IPS-18a (cell line): Measurements from ENCODE around the gene ZNF564.
A peak's percentile ranks its signal among the peaks of the same experiment; 100 is the strongest.
"Not testable (repeated sequence)": the region's sequence is repeated elsewhere in the genome, so short reads cannot be mapped to it uniquely, and the experiment has no call there.

Experiments used
- H3K27ac ChIP-seq: one replicate; pipeline ENCODE4 v1.5.1; 2013; ENCODE audit warnings: low read length
- H3K27me3 ChIP-seq: one replicate; pipeline ENCODE4 v1.6.1; 2013; ENCODE audit warnings: mild to moderate bottlenecking, low read length; ENCODE audit not compliant: control insufficient read depth, insufficient read depth
- H3K36me3 ChIP-seq: one replicate; pipeline ENCODE4 v1.6.1; 2013; ENCODE audit warnings: low read depth, low read length; ENCODE audit not compliant: control insufficient read depth
- H3K4me1 ChIP-seq: one replicate; pipeline ENCODE4 v1.6.1; 2013; ENCODE audit warnings: low read depth, low read length; ENCODE audit not compliant: control insufficient read depth
- H3K4me3 ChIP-seq: one replicate; pipeline ENCODE4 v1.5.1; 2013; ENCODE audit warnings: low read length
- H3K9ac ChIP-seq: one replicate; pipeline ENCODE4 v1.6.1; 2013; ENCODE audit warnings: mild to moderate bottlenecking, low read length, moderate library complexity
- H3K9me3 ChIP-seq: one replicate; pipeline ENCODE4 v1.6.1; 2013; ENCODE audit warnings: low read depth, low read length; ENCODE audit not compliant: control insufficient read depth

ZNF564 gene

DNA sequence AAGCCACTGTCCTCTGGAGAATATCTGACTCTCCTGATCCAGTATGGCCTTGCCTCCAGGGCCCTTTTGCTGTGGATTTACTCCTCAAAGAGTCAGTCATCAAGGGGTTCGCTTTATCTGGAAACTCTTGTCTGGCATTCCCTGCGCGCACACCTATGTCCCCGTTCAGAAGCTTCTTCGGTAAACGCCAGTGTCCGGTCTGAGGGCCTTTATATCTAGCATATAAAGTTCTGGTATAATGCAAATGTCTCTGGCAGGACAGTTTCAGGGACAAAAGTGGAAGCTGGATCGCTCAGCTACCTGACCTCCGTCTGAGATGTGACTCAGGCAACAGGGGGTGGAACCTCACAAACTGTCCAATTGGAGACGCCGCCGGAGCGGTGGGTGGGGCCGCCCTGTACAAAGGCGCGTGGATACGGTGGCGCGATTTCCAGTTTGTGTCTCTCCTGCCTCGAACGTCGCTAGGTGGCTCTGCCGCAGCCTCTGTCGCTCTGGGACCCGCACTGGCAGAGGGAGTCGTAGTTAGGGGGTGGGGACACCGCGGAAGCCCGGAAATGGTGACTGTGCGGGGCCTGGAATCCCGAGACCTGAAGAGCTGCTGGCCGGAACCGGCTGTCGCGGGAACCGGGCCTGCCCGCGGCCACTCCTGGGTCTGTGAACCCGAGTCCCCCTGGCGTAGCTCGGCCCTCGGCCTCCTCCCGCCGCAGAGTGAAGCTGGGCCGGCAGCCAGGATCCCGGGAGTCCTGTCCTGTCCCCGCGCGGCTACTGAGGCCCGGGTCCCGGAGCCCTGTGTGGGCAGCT lies 56.1 kb downstream of the ZNF564 start:
- peak overlapping the region; percentile 72 for H3K4me3 ChIP-seq
- no peaks in the 10 kb centered on the region for H3K36me3 ChIP-seq
- H3K4me1 ChIP-seq: no peaks in the 10 kb centered on the region
- H3K9me3 ChIP-seq: no peaks in the 10 kb centered on the region
- H3K27ac ChIP-seq: peak overlapping the region; percentile 64
- peak overlapping the region; percentile 69 for H3K9ac ChIP-seq
- no peaks in the 10 kb centered on the region for H3K27me3 ChIP-seq

DNA sequence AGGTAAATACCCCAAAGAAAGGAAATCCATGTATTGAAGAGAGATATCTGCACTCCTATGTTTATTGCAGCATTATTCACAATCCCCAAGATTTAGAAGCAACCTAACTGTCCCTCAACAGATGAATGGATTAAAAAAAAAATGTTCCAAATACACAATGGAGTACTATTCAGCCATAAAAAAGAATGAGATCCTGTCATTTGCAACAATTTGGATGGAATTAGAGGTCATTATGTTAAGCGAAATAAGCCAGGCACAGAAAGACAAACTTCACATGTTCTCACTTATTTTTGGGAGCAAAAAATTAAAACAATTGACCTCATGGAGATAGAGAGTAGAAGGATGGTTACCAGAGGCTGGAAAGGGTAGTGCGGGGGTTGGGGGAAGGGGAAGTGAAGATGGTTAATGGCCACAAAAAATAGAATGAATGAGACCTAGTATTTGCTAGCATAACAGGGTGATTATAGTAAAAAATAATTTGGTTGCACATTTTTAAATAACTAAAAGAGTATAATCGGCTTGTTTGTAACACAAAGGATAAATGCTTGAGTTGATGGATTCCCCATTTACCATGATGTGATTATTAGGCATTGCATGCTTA lies 56.9 kb downstream of the ZNF564 start:
- H3K4me3 ChIP-seq: peak overlapping the region; percentile 72

GRCh38 chr19:12486265-12486783 lies 65.0 kb downstream of the ZNF564 start:
- H3K36me3 ChIP-seq, H3K9me3 ChIP-seq, H3K4me3 ChIP-seq, H3K27ac ChIP-seq, H3K9ac ChIP-seq, H3K4me1 ChIP-seq: not testable (repeated sequence)
- peaks cover 11% of the 10 kb centered on the region for H3K27me3 ChIP-seq

More for the DNA sequence above, 56.9 kb downstream of the ZNF564 start:
- Histone ChIP-seq H3K27me3 (no peaks in the 10 kb centered on the region), H3K36me3 (no peaks in the 10 kb centered on the region), H3K27ac (no peak overlapping the region), H3K9ac (no peak overlapping the region), H3K9me3 (no peaks in the 10 kb centered on the region), H3K4me1 (no peaks in the 10 kb centered on the region)

DNA sequence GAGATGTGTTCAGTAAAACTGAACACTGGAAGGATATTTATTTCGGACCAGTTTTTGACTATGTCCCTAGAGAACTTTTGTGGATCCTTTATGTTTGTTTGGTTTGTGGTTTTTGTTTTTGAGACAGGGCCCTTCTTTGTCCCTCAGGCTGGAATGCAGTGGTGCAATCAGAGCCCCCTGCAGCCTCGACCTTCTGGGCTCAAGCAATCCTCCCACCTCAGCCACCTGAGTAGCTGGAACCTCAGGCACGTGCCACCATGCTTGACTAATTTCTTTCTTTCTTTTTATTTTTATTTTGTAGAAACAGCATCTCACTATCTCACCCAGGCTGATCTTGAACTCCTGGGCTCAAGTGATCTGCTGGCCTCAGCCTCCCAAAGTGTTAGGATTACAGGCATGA lies 65.7 kb downstream of the ZNF564 start:
- H3K27ac ChIP-seq: no peak overlapping the region
- H3K9ac ChIP-seq: no peak overlapping the region
- no peaks in the 10 kb centered on the region for H3K9me3 ChIP-seq
- peaks cover 6% of the 10 kb centered on the region for H3K4me1 ChIP-seq
- H3K27me3 ChIP-seq: peaks cover 11% of the 10 kb centered on the region
- peak overlapping the region; percentile 72 for H3K4me3 ChIP-seq
- no peaks in the 10 kb centered on the region for H3K36me3 ChIP-seq

DNA sequence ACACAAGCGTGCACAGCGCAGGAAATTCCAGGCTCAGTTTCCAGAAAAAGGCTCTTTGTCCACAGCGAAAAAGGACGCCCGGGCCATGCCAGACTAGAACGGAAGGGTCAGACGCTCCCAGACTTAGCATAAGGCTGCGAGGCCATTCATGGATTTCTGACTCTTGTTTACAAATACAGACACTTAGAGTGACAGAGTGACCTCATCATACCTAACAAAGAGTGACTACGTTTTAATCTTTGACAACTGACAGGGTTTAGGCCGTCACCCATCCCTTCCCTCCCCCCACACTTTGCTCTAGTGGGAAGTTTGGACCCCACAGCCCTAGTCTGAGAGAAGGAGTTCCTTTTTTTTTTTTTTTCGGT lies 66.2 kb downstream of the ZNF564 start:
- Histone ChIP-seq H3K36me3 (no peaks in the 10 kb centered on the region), H3K9ac (peak overlapping the region; percentile 55), H3K27ac (no peak overlapping the region)

GRCh38 chr19:12484371-12485051 lies 66.8 kb downstream of the ZNF564 start, which contains the start of gene ZNF709:
ZNF709 (minus strand) TSS chr19:12484816; CDS start chr19:12484657, 159 bp downstream.
- Histone ChIP-seq H3K36me3 (no peaks in the 10 kb centered on the region), H3K9ac (peak within 1 kb of the TSS; percentile 55), H3K27ac (no peak within 1 kb of the TSS), H3K9me3 (no peaks in the 10 kb centered on the region), H3K4me1 (peaks cover 6% of the 10 kb centered on the region), H3K27me3 (peaks cover 11% of the 10 kb centered on the region), H3K4me3 (peak within 1 kb of the TSS; percentile 72)

More for the DNA sequence above, 66.2 kb downstream of the ZNF564 start:
- Histone ChIP-seq H3K4me1 (peaks cover 6% of the 10 kb centered on the region), H3K4me3 (peak overlapping the region; percentile 72), H3K27me3 (peaks cover 11% of the 10 kb centered on the region), H3K9me3 (no peaks in the 10 kb centered on the region)

- H3K36me3 ChIP-seq: no peaks in the 10 kb centered on the region
- H3K4me1 ChIP-seq: peaks cover 6% of the 10 kb centered on the region
- peak overlapping the region; percentile 55 for H3K9ac ChIP-seq
- peak overlapping the region; percentile 72 for H3K4me3 ChIP-seq
- H3K27me3 ChIP-seq: peaks cover 11% of the 10 kb centered on the region
- H3K27ac ChIP-seq: no peak overlapping the region
- no peaks in the 10 kb centered on the region for H3K9me3 ChIP-seq
Measured at GRCh38 chr19:12484011-12484370, 67.3 kb downstream of the ZNF564 start.

DNA sequence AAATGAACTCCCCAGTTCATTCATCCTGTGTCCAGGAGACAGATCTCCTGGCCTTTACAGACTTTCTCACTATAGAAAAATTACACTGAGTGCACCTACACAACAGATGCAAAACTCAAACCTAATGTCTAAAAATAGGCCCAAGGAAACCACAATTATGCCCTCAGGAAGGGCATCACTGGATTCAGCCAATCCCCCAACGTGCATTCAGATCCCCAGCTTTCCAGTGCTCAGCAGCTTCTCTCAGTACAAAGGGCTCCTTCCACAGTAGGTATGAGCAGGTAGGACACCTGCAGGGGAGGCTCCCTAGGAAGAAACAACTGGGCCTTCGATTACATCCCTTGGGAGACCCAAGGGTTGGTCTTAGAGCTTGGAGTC lies 68.8 kb downstream of the ZNF564 start:
- H3K9ac ChIP-seq: no peak overlapping the region
- peaks cover 11% of the 10 kb centered on the region for H3K27me3 ChIP-seq
- no peak overlapping the region for H3K4me3 ChIP-seq
- H3K27ac ChIP-seq: no peak overlapping the region
- H3K4me1 ChIP-seq: peaks cover 6% of the 10 kb centered on the region
- H3K36me3 ChIP-seq: no peaks in the 10 kb centered on the region
- H3K9me3 ChIP-seq: no peaks in the 10 kb centered on the region

GRCh38 chr19:12481781-12482508 lies 69.3 kb downstream of the ZNF564 start:
- no peak overlapping the region for H3K27ac ChIP-seq
- H3K36me3 ChIP-seq: no peaks in the 10 kb centered on the region
- no peak overlapping the region for H3K9ac ChIP-seq
- H3K9me3 ChIP-seq: no peaks in the 10 kb centered on the region
- H3K4me1 ChIP-seq: peaks cover 6% of the 10 kb centered on the region
- H3K27me3 ChIP-seq: peaks cover 11% of the 10 kb centered on the region
- no peak overlapping the region for H3K4me3 ChIP-seq

DNA sequence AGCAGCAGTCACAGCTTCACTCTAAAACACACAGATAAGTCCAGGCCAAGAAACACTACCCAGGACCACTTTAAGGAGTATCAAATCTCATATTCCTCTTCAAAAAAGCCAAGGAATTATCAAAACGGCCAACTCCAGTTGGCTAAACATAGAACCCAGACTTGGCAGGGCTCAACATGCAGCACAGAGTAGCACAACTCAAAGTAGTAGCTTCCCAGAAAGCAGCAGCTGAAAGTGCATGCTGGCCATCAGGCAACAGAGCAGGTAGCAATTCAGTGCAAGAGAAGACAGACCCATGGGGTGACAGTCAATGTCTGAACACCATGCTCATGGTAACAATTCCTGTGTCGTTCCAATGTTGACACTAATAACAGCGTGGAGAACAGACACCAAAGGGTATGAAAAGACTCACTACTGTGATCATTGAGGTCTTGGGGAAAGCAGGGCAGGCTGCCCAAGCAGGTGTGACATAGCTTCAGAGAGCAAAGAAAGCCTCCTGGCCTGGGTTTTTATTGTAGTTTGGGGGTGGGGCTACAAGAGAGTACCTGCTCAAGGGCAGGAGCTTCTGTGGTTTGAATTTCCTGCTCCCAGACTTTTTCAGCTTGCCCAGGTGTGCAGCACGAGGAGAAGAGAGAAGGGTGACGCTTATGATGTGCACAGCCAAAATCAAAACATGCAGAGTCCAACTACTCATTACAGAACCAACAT lies 72.9 kb downstream of the ZNF564 start:
- no peak overlapping the region for H3K4me3 ChIP-seq
- no peak overlapping the region for H3K27ac ChIP-seq
- no peak overlapping the region for H3K9ac ChIP-seq
- H3K27me3 ChIP-seq: no peaks in the 10 kb centered on the region
- H3K4me1 ChIP-seq: no peaks in the 10 kb centered on the region
- H3K9me3 ChIP-seq: no peaks in the 10 kb centered on the region
- H3K36me3 ChIP-seq: no peaks in the 10 kb centered on the region
